HTR-8/SVneo (cell line): ENCODE measurements around the gene USF2.
"Not testable (repeated sequence)": the region's sequence is repeated elsewhere in the genome, so short reads cannot be mapped to it uniquely, and the experiment has no call there.

Experiments
- DNase-seq: peaks from one replicate; pipeline ENCODE4 v3.0.0; 2011; ENCODE audit warnings: low spot score, mixed read lengths; ENCODE audit not compliant: insufficient read length
- FAIRE-seq: peaks from 2 replicates; lab custom pipeline; 2011; peaks lifted over from hg19 to GRCh38; lab: Jason Lieb, UNC

USF2 gene

DNA sequence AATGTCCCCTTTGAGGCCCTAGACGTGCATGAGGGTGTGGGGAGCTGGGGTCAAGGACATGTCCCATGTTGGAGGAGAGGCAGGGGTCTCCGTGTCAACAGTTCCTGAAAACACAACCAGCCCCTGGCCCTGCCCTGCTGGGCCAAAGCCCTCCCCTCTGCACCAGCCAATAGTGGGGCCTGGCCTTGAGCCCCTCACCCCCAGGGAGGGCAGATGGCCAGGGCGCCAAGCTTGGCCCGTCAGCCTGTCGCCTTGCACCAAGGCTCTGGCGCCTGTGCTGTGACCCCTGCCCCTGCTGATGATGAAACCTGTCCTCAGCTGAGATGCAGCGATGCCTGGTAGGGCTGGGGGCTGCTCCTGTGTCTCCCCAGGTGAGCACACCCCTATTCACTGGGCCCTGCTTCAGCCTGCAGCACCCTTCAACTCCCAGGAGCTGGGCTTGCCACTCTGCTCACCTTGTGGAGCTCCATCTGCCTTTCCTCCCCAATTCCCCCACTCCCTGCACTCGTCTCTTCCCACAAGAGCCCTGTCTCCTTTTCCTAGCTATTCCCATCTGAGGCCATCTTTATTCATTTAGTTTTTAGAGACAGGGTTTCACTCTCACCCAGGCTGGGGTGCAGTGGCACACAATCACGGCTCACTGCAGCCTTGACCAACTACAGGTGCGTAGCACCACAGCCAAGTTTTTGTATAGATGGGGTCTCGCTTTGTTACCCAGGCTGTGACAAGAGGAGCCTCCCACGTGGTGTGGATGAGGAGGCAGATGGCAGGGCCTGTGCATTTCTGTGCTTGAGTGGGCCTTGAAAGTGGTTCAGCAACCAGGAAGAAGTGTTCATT is 11.4 kb downstream of the USF2 start:
- no peak for DNase-seq
- FAIRE-seq: no peak

DNA sequence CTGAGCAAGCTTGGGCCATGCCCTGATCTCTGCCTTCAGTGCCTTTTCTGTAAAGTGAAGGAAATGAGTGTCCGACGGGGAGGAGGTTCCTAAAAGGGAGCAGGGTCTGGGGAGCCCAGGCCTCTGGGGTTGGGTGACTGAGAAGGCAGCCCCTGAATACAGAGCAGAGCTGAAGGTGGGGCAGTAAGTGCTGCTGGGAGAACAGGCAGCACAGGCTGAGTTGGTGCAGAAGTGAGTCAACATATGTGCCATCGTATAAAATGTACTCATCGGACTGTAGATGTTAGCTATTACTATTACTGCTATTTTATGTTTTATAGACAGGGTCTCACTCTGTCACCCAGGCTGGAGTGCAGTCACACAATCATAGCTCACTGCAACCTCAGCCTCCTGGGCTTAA is 12.5 kb downstream of the USF2 start:
- DNase-seq: no peak
- peak; percentile 70 for FAIRE-seq

DNA sequence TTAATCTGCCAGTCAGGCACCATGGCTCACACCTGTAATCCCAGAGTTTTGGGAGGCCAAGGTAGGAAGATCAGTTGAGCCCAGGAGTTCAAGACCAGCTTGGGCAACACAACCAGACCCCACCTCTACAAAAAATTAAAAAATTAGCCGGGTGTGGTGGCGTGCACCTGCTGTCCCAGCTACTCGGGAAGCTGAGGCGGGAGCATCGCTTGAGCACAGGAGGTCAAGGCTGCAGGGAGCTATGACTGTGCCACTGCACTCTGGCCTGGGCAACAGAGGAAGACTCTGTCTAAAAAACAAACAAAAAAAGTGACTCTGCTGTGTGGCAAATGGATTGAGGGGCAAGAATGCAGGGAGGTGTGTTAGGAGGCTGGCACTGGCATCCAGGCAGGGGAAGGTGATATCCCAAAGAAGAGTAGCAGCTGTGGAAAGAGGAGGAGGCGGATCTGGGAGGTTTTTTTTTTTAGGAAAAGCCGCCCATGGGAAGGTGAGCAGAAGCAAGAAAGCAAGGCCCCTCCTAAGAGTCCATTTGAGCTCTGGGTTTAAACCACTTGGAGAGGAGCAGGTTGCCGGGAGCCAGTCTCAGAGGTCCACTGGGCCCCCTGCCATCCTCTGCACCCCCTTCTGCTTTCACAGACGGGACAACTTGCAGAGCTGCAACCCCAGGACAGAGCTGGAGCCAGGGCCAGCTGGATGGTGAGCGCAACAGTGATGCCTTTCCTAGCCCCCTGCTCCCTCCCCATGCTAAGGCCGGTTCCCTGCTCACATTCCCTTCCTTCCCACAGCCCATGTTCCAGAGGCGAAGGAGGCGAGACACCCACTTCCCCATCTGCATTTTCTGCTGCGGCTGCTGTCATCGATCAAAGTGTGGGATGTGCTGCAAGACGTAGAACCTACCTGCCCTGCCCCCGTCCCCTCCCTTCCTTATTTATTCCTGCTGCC is 15.7 kb downstream of the USF2 start:
- FAIRE-seq (no peak), DNase-seq (no peak)

- no peak for FAIRE-seq
- no peak for DNase-seq
Observed at GRCh38 chr19:35285095-35285449, 16.3 kb downstream of the USF2 start.

- not testable (repeated sequence) for FAIRE-seq, DNase-seq
Observed at GRCh38 chr19:35285465-35285864, 16.7 kb downstream of the USF2 start.

GRCh38 chr19:35286101-35286500 is 17.3 kb downstream of the USF2 start:
- not testable (repeated sequence) for FAIRE-seq

DNA sequence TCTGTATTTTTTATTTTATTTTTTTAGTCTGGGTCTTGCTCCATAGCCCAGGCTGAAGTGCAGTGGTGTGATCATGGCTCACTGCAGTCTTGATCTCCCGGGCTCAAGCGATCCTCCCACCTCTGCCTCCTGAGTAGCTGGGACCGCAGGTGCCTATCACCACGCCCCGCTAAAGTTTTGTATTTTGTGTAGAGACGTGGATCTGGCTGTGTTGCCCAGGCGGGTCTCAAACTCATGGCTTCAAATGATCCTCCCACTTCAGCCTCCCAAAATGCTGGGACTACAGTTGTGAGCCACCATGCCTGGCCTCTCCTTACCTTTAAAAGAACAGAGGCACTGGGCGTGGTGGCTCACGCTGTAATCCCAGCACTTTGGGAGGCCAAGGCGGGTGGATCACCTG is 19.0 kb downstream of the USF2 start:
- FAIRE-seq: no peak

More at GRCh38 chr19:35286101-35286500, 17.3 kb downstream of the USF2 start:
- not testable (repeated sequence) for DNase-seq

GRCh38 chr19:35288331-35288730 is 19.6 kb downstream of the USF2 start:
- FAIRE-seq (no peak), DNase-seq (no peak)

More for the DNA sequence above, 19.0 kb downstream of the USF2 start:
- no peak for DNase-seq

GRCh38 chr19:35288906-35289305 is 20.1 kb downstream of the USF2 start:
- no peak for FAIRE-seq
- DNase-seq: no peak

DNA sequence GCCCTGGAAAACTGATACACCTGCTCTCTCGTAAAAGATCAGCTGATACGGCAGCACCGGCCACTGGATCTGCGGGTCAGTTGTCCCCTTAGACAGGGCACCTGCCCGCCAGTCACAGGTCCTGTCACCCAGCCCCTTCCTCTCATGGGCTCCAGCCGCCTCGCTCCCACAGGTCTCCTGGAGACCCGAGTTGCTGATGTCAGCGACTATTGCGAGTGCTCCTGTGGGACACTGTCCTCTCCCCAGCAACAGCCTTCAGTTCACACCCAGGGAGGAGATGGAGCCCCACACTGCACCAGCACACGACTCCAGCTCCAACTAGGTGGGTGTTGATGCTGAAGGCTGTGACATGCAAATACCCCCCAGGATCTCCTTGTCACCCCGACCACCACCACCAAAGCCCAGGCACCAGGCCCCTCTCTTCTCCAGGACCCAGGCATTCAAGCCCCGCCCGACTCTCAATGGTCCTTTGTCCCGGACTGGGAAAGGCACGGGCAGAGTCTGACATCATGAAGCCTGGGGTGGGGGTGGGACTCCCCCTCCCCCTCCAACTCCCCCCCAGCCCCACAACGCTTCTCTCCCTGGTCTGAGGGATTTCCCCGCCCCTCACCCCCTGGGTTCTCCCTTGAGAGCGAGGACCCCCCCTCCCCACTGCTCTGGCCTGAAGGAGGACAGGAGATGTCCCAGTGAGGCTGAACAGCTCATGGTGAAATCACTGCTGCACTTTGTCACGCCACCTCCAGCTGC is 21.8 kb downstream of the USF2 start:
- FAIRE-seq (no peak), DNase-seq (no peak)

DNA sequence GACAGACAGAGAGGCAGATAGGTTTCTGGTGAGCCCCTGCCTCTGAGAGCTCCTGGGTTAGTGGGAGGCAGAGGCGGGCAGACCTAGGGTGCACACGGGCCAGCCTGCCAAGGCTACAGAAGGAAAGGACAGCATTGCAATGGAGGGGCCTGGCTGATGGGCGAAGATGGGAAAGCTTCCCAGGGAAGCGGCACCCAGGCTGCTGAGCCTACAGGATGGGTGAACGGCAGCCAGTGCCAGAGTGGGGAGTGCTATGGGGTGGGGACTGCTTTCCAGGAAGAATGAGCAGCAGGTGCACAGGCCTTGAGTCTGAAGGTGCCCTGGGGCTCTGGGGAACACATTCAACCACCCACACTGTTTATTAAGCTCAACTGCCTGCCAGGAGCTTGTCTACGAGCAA is 22.5 kb downstream of the USF2 start:
- FAIRE-seq (no peak), DNase-seq (no peak)

- FAIRE-seq (no peak), DNase-seq (no peak)
Observed at GRCh38 chr19:35291916-35292315, 23.2 kb downstream of the USF2 start, which contains the start of gene MAG. TSS of gene MAG (plus strand) at chr19:35292161. CDS start at chr19:35295409, 3,248 bp downstream.

- DNase-seq: no peak
- no peak for FAIRE-seq
Observed at GRCh38 chr19:35292421-35293362, 23.9 kb downstream of the USF2 start.

DNA sequence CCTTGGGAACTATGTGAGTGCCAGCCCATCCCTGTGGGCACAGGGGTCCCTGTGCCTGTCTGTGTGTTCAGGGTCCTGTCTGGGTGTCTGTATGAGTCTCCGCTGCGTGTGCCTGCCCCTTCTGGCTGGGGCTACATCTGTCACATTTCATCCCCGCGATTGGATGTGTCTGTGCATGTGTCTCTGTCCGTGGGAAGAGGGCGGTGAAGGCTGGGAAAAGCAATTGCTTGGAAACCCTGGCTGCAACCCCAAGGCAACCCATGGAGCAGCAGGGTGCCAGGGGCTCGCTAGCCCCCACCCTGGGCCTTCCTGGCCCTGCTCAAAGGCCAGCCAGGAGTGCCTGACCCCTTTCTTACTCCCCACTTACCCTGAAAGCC is 24.6 kb downstream of the USF2 start:
- no peak for DNase-seq
- FAIRE-seq: no peak

DNA sequence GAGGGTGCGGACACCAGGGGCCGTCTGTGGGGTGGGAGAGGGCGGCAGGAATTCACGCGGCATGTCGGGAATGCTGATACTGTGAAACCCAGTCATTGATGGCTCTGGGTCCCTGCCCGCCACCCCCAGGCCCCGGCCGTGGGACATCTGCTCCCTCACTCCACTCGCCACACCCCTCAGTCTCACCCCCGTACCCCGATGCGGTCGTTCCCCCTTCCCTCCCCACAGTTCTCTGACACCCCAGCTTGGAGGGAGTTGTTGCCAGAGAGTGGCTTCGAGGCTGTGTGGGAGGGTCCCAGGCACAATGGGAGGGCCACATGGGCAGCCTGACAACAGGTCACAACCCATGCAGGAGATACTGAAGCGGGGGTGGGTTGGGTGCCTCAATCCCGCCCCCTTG is 25.0 kb downstream of the USF2 start:
- FAIRE-seq (no peak), DNase-seq (no peak)

GRCh38 chr19:35294328-35294727 is 25.6 kb downstream of the USF2 start:
- DNase-seq (no peak), FAIRE-seq (no peak)

DNA sequence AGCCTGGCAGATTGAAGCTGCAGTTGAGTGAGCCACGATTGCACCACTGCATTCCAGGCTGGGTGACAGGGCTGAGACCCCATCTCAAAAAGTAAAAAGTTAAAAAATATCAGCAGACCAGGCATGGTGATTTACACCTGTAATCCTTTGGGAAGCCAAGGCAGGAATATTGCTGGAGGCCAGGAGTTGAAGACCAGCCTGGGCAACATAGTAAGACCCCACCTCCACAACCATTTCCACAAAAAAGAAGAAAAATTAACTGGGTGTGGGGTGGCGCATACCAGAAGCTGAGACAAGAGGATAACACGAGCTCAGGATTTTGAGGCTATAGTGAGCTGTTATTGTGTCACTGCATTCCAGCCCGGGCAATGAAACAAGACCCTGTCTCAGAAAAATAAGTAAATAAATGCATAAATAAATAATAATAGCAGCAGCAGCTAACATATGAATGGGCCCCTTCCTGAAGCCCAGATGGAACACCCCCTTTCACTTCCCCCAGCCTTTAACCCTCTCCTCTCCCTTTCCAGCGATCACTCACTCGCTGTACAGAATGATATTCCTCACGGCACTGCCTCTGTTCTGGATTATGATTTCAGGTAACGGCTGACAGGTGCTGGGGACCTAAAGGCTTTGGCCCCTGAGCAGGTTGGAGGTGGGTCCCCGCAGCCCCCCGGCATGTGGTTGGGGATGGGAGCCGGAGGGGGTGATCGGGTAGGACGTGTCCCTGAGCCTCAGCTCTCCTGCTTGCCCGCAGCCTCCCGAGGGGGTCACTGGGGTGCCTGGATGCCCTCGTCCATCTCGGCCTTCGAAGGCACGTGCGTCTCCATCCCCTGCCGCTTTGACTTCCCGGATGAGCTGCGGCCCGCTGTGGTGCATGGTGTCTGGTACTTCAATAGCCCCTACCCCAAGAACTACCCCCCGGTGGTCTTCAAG is 26.4 kb downstream of the USF2 start:
- no peak for DNase-seq

DNA sequence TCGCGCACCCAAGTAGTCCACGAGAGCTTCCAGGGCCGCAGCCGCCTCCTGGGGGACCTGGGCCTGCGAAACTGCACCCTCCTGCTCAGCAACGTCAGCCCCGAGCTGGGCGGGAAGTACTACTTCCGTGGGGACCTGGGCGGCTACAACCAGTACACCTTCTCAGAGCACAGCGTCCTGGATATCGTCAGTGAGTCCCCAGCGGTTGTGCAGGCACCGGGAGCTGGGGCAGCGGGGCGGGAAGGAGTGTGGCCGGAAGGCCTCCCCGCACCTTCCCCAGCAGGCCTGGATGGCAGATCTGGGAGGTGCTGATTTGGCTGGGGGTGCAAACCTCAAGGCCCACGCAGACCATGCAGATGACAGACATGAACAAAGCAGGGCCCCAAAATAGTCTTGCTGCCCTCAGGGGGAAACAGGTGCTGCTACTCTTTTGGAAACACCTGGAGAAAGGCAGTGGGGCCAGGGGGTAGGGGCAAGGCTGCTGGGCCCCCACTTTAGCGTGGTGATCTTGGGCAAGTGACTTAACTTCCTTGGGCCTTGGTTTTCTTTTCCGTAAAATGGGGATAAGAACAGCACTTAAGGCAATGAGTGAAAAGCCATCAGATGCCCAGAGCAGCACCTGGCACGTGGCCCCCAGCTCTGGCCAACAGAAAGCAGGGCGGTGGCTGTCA is 27.2 kb downstream of the USF2 start:
- DNase-seq: no peak
- no peak for FAIRE-seq

More for the DNA sequence above, 26.4 kb downstream of the USF2 start:
- no peak for FAIRE-seq
